HepG2 (cell line): ENCODE results near the gene TMEM98. TPM values are rescaled to one million over a fixed set of nuclear protein-coding genes. Genes with fewer than 3 reads are reported as not detected.

Source experiments
- ATAC-seq: fragments of 200-7000 bp; cut with Tn5 transposase; 3 replicates; pipeline ENCODE4 v1.9.1; 2020; ENCODE audit warnings: mild to moderate bottlenecking, moderate library complexity
- BruUV-seq: library from RNA; stranded (reverse); fragments of 400-500 nt; replicated peaks from 2 replicates; lab custom pipeline; 2021; lab: Mats Ljungman, UMichigan
- CTCF ChIA-PET: fragments of 300-600 bp; formaldehyde crosslinking; extraction: SDS; loops from one replicate; lab custom pipeline; 2021; ENCODE audit warnings: low total read pairs, inconsistent platforms, low intra/inter-chr PET ratio; lab: Yijun Ruan, JAX
- POLR2A ChIA-PET: fragments of 350-600 bp; sonication (Branson Sonifier 250); formaldehyde crosslinking; loops from one replicate; lab custom pipeline; 2020; ENCODE audit warnings: antibody characterized with exemption, inconsistent platforms; lab: Yijun Ruan, JAX
- DNase-seq: peaks from one replicate; pipeline ENCODE4 v3.0.0-alpha.2; 2015; ENCODE audit warnings: low spot score
- FAIRE-seq: peaks from 3 replicates; lab custom pipeline; 2011; peaks lifted over from hg19 to GRCh38; lab: Jason Lieb, UNC
- H2AFZ ChIP-seq: one replicate; pipeline ENCODE4 v1.6.1; 2011; ENCODE audit warnings: low read length, inconsistent platforms
- H3K27ac ChIP-seq: fragments of 300-600 bp; 3 replicates; pipeline ENCODE4 v1.8.0; 2011; ENCODE audit warnings: mixed run types, mild to moderate bottlenecking, mixed read lengths, low read length, inconsistent platforms; ENCODE audit not compliant: insufficient read depth; ENCODE audit errors: extremely low read length
- H3K27me3 ChIP-seq, 2 experiments: fragments of 200-600 bp in 1 of 2; 2 replicates in 1 of 2; 3 replicates in 1 of 2; pipeline versions ENCODE4 v1.6.0 to v1.8.0; 2011; ENCODE audit warnings: low read length in 2 of 2, mild to moderate bottlenecking in 2 of 2, moderate library complexity in 2 of 2, inconsistent platforms in 1 of 2; ENCODE audit not compliant: insufficient read depth in 2 of 2, control insufficient read depth in 1 of 2
- H3K36me3 ChIP-seq, 2 experiments: fragments of 200-600 bp in 1 of 2; replicated peaks in 1 of 2; 2 replicates in 1 of 2; 3 replicates in 1 of 2; pipeline versions ENCODE4 v1.5.1 to v1.8.0; 2011; ENCODE audit warnings: low read length in 2 of 2, inconsistent platforms in 1 of 2; ENCODE audit not compliant: insufficient read depth in 2 of 2, control insufficient read depth in 1 of 2
- H3K4me1 ChIP-seq: 2 replicates; pipeline ENCODE4 v1.5.1; 2012; ENCODE audit warnings: low read length, inconsistent platforms; ENCODE audit not compliant: insufficient read depth
- H3K4me2 ChIP-seq: 2 replicates; pipeline ENCODE4 v1.6.0; 2011; ENCODE audit warnings: low read depth, low read length, inconsistent platforms
- H3K4me3 ChIP-seq, 3 experiments: fragments of 200-600 bp in 1 of 3; sonication (generic), shearing (Covaris generic) in 1 of 3; replicated peaks in 1 of 3; 2 replicates each; pipeline ENCODE4 v1.5.1; 2011 to 2016; ENCODE audit warnings: low read length in 3 of 3, inconsistent platforms in 2 of 3, low read depth in 2 of 3, mild to moderate bottlenecking in 2 of 3, control low read depth in 1 of 3, mixed read lengths in 1 of 3; ENCODE audit not compliant: insufficient read depth in 1 of 3
- H3K79me2 ChIP-seq: one replicate; pipeline ENCODE4 v1.6.1; 2011; ENCODE audit warnings: low read length, inconsistent platforms; ENCODE audit not compliant: insufficient read depth
- H3K9ac ChIP-seq: 2 replicates; pipeline ENCODE4 v1.6.0; 2011; ENCODE audit warnings: mild to moderate bottlenecking, low read depth, low read length, inconsistent platforms; ENCODE audit not compliant: insufficient read depth
- H3K9me3 ChIP-seq: 2 replicates; pipeline ENCODE4 v1.5.1; 2012; ENCODE audit warnings: mild to moderate bottlenecking, low read length
- H4K20me1 ChIP-seq: 2 replicates; pipeline ENCODE4 v1.6.0; 2011; ENCODE audit warnings: inconsistent platforms, mild to moderate bottlenecking, low read length, moderate library complexity; ENCODE audit not compliant: insufficient read depth
- BCL6 ChIP-seq: IDR thresholded peaks from 2 replicates; pipeline ENCODE4 v1.6.1; 2016; ENCODE audit warnings: missing genetic modification reagents, missing compliant biosample characterization
- CEBPB ChIP-seq: IDR thresholded peaks from 2 replicates; pipeline ENCODE4 v1.6.1; 2011; ENCODE audit warnings: low read depth, low read length, improper control_type of control experiment, borderline replicate concordance
- CEBPG ChIP-seq: IDR thresholded peaks from 2 replicates; pipeline ENCODE4 v1.6.1; 2016
- HNF4A ChIP-seq: sonication (generic); formaldehyde crosslinking; IDR thresholded peaks from 2 replicates; pipeline ENCODE4 v1.4.0; 2020; ENCODE audit warnings: missing genetic modification reagents
- NFATC3 ChIP-seq: sonication (generic); formaldehyde crosslinking; IDR thresholded peaks from 2 replicates; pipeline ENCODE4 v1.5.1; 2020; ENCODE audit warnings: mild to moderate bottlenecking, missing genetic modification reagents
- NONO ChIP-seq, 2 experiments: fragments of 450-650 bp in 1 of 2; sonication (generic) in 1 of 2; formaldehyde crosslinking in 1 of 2; IDR thresholded peaks in 1 of 2; conservative IDR thresholded peaks in 1 of 2; 2 replicates each; pipeline versions ENCODE4 v1.6.1 to v1.8.0; 2017 to 2022; ENCODE audit warnings: mild to moderate bottlenecking in 1 of 2, missing genetic modification reagents in 1 of 2, moderate library complexity in 1 of 2
- PHF8 ChIP-seq: sonication (generic); formaldehyde crosslinking; IDR thresholded peaks from 2 replicates; pipeline ENCODE4 v1.5.0; 2020; ENCODE audit warnings: missing genetic modification reagents
- SOX6 ChIP-seq, 2 experiments: fragments of 450-650 bp in 1 of 2; sonication (generic) in 1 of 2; formaldehyde crosslinking in 1 of 2; IDR thresholded peaks; 2 replicates each; pipeline versions ENCODE4 v1.4.0 to v1.6.1; 2017 to 2020; ENCODE audit warnings: antibody characterized with exemption in 1 of 2, mild to moderate bottlenecking in 1 of 2, missing genetic modification reagents in 1 of 2
- TCF7 ChIP-seq: sonication (generic); IDR thresholded peaks from 2 replicates; pipeline ENCODE4 v1.6.1; 2016; ENCODE audit warnings: antibody characterized with exemption, low read depth
- TEAD3 ChIP-seq: optimal IDR thresholded peaks from 2 replicates; pipeline ENCODE3; 2016; ENCODE audit warnings: borderline replicate concordance
- ZFP37 ChIP-seq: sonication (generic); formaldehyde crosslinking; IDR thresholded peaks from 2 replicates; pipeline ENCODE4 v1.4.0; 2020; ENCODE audit warnings: missing genetic modification reagents, borderline replicate concordance
- ZNF263 ChIP-seq: sonication (generic); formaldehyde crosslinking; IDR thresholded peaks from 2 replicates; pipeline ENCODE4 v1.4.0; 2020; ENCODE audit warnings: missing genetic modification reagents
- WGBS: methylation state at CpG from one replicate; pipeline ENCODE4 v1.1.6; 2017; ENCODE audit warnings: low lambda C conversion rate; 5-methylcytosine and 5-hydroxymethylcytosine counted together
- in situ Hi-C: cut with HindIII; loops from 2 replicates; pipeline ENCODE4 v1.10.0; 2017; ENCODE audit warnings: low pct_unique_long_range_greater_than_20kb; ENCODE audit not compliant: extremely low pct_ligation_motif_present
- intact Hi-C: fragments of 100-400 bp; cut with micrococcal nuclease; formaldehyde crosslinking; loops from one replicate; pipeline ENCODE4 v1.10.0; 2022; ENCODE audit not compliant: unreplicated experiment
- polyA plus RNA-seq, 8 experiments: library from polyadenylated mRNA; depleted of rRNA in 3 of 8; stranded (reverse) in 7 of 8; unstranded in 1 of 8; fragments of >200 nt; fragmentation: Illumina TruSeq in 4 of 8; extraction: Trizol in 4 of 8; gene quantifications; 2 replicates each; pipeline versions ENCODE4 v1.2.1 to v1.2.3, GENCODE V29; 2011 to 2016; ENCODE audit warnings: low read depth in 4 of 8, missing spikeins in 1 of 8, mixed read lengths in 1 of 8; ENCODE audit not compliant: insufficient read depth in 1 of 8
- total RNA-seq, 5 experiments: library from RNA; depleted of rRNA; stranded (reverse); fragments of >200 nt; fragmentation: Illumina TruSeq; extraction: Trizol; gene quantifications; 2 replicates each; pipeline ENCODE4 v1.2.3, GENCODE V29; 2016; ENCODE audit warnings: low read depth in 1 of 5
- TF ChIP-seq, protein P1 (sequence below): sonication (generic); IDR thresholded peaks from 2 replicates; pipeline ENCODE4 v1.6.1; 2016; ENCODE audit warnings: low read depth, borderline replicate concordance
- TF ChIP-seq, protein P2 (sequence below): sonication (generic); formaldehyde crosslinking; IDR thresholded peaks from 2 replicates; pipeline ENCODE4 v1.4.0; 2020; ENCODE audit warnings: low read depth, mild to moderate bottlenecking, missing genetic modification reagents
- TF ChIP-seq, protein P3 (sequence below): IDR thresholded peaks from 2 replicates; pipeline ENCODE4 v1.4.0; 2020; ENCODE audit warnings: mild to moderate bottlenecking, missing genetic modification reagents

The TMEM98 gene
- total and polyA plus RNA-seq, 2 of the 13 experiments (the other 11 are each of a cell fraction or from before 2014, with no cell fraction given) = 103 to 175 TPM

DNA sequence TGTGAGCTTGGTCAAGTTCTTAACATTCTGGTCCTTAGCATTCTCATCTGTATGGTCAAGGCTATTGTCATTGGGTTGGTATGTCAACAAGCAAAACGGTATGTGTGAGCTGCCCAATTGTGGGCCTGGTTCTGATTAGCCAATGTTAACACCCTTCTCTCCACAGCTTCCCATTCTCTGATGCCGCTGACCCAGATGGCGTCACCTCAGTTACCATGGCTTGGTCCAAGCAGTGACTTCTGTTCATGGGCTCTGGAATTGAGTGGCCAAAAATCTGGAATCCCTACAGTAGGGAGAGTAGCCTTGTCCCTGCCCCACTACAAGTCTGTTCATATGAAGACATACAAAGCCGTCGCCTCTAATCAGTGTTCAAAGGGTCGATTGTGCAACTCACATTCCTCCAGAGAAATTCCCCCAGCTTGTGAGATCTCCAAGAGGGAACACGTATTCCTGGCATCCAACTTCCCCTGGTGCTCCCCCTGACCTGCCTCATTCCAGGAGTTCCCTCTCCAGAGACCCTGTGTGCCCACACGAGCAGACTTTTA, 15.8 kb downstream of the TMEM98 start:
- CTCF ChIA-PET = no interaction called here

More for the DNA sequence above, 15.8 kb downstream of the TMEM98 start:
- intact Hi-C loops = no loop called here
- Histone ChIP-seq H3K27ac (no peak overlapping the region), H3K9ac (no peak overlapping the region), H2AFZ (no peak overlapping the region), H3K4me2 (peak overlapping the region; percentile 20; the same call in 1 of the 2 replicates), H3K79me2 (no peaks in the 10 kb centered on the region), H3K36me3 (peaks cover 5 to 23% of the 10 kb centered on the region in 2 experiments; a peak in 4 of 5 replicates), H4K20me1 (no peaks in the 10 kb centered on the region), H3K27me3 (no peaks in the 10 kb centered on the region), H3K4me1 (peaks cover 22% of the 10 kb centered on the region)
- ATAC-seq (peak; percentile 78), FAIRE-seq (peak; percentile 44)
- WGBS = 22% methylated on average over 4 of the region's 8 CpGs
- TF ChIP-seq ZFP37 = no peak
- TF ChIP-seq, protein P1, sequence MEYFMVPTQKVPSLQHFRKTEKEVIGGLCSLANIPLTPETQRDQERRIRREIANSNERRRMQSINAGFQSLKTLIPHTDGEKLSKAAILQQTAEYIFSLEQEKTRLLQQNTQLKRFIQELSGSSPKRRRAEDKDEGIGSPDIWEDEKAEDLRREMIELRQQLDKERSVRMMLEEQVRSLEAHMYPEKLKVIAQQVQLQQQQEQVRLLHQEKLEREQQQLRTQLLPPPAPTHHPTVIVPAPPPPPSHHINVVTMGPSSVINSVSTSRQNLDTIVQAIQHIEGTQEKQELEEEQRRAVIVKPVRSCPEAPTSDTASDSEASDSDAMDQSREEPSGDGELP = no peak
- no peak for TF ChIP-seq NFATC3 (CRISPR knock-in tag)
- TF ChIP-seq, protein P2, sequence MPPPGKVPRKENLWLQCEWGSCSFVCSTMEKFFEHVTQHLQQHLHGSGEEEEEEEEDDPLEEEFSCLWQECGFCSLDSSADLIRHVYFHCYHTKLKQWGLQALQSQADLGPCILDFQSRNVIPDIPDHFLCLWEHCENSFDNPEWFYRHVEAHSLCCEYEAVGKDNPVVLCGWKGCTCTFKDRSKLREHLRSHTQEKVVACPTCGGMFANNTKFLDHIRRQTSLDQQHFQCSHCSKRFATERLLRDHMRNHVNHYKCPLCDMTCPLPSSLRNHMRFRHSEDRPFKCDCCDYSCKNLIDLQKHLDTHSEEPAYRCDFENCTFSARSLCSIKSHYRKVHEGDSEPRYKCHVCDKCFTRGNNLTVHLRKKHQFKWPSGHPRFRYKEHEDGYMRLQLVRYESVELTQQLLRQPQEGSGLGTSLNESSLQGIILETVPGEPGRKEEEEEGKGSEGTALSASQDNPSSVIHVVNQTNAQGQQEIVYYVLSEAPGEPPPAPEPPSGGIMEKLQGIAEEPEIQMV (CRISPR knock-in tag) = no peak
- TF ChIP-seq, protein P3, sequence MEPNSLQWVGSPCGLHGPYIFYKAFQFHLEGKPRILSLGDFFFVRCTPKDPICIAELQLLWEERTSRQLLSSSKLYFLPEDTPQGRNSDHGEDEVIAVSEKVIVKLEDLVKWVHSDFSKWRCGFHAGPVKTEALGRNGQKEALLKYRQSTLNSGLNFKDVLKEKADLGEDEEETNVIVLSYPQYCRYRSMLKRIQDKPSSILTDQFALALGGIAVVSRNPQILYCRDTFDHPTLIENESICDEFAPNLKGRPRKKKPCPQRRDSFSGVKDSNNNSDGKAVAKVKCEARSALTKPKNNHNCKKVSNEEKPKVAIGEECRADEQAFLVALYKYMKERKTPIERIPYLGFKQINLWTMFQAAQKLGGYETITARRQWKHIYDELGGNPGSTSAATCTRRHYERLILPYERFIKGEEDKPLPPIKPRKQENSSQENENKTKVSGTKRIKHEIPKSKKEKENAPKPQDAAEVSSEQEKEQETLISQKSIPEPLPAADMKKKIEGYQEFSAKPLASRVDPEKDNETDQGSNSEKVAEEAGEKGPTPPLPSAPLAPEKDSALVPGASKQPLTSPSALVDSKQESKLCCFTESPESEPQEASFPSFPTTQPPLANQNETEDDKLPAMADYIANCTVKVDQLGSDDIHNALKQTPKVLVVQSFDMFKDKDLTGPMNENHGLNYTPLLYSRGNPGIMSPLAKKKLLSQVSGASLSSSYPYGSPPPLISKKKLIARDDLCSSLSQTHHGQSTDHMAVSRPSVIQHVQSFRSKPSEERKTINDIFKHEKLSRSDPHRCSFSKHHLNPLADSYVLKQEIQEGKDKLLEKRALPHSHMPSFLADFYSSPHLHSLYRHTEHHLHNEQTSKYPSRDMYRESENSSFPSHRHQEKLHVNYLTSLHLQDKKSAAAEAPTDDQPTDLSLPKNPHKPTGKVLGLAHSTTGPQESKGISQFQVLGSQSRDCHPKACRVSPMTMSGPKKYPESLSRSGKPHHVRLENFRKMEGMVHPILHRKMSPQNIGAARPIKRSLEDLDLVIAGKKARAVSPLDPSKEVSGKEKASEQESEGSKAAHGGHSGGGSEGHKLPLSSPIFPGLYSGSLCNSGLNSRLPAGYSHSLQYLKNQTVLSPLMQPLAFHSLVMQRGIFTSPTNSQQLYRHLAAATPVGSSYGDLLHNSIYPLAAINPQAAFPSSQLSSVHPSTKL = peak; percentile 32; the same call in 1 of the 2 replicates
- TF ChIP-seq CEBPG (CRISPR knock-in tag) = peak; percentile 75
- no peak for TF ChIP-seq NONO (IDR thresholded peaks at IDR 0.05)
- TF ChIP-seq NONO (CRISPR knock-in tag; conservative IDR thresholded peaks at IDR 0.05) = 0 out of 2 replicates have a peak, but pooled peaks have one; percentile 11
- peak; percentile 82 for TF ChIP-seq ZNF263
- 0 out of 2 replicates have a peak, but pooled peaks have one; percentile 23 for TF ChIP-seq PHF8 (CRISPR knock-in tag)
- 0 out of 2 replicates have a peak, but pooled peaks have one; percentile 8 for TF ChIP-seq BCL6
- TF ChIP-seq TEAD3 (CRISPR knock-in tag) = peak; percentile 73
- TF ChIP-seq SOX6 (IDR thresholded peaks at IDR 0.05) = no peak
- TF ChIP-seq SOX6 (CRISPR knock-in tag; IDR thresholded peaks at IDR 0.05) = no peak
- TF ChIP-seq CEBPB = peak; percentile 91
- TF ChIP-seq HNF4A = peak; percentile 43
- peak; percentile 37; the same call in 1 of the 2 replicates for TF ChIP-seq TCF7
- TF ChIP-seq, all 625 proteins: peak for 10
- Histone ChIP-seq H3K9me3 (no peaks in the 10 kb centered on the region), H3K4me3 (no peak overlapping the region)
- in situ Hi-C loops = no loop called here
- POLR2A ChIA-PET = interaction anchor here (0.9 kb wide), 1 partner anchor 67 kb away, joined by 3 read pairs; the partner anchor contains the start of gene MYO1D
- DNase-seq = peak; percentile 58
- no TSS peak for BruUV-seq
